Activated naive CD8-positive, alpha-beta T cell treated with anti-CD3 and anti-CD28 coated beads, Interleukin-2, amount 10 ng/mL, durations not matched to agents 7 days and 5 days (primary cell): Measurements from ENCODE around the gene PLPP2. TPM values are rescaled to one million over a fixed set of nuclear protein-coding genes. Genes with fewer than 3 reads are reported as not detected.
"Not testable (repeated sequence)": the region's sequence is repeated elsewhere in the genome, so short reads cannot be mapped to it uniquely, and the experiment has no call there.

Experiments used
- ATAC-seq: fragments of 150-1000 bp; cut with Tn5 transposase; one replicate; pipeline ENCODE4 v1.10.0; 2021; ENCODE audit warnings: low read depth, moderate library complexity
- POLR2A ChIA-PET: fragments of 350-600 bp; sonication (Branson Sonifier 250); formaldehyde crosslinking; loops from one replicate; lab custom pipeline; 2021; ENCODE audit warnings: antibody characterized with exemption; lab: Charles Lee
- DNase-seq: peaks from one replicate; pipeline ENCODE4 v3.0.0; 2021
- H3K27ac Mint-ChIP-seq: one replicate; pipeline ENCODE4 v1.8.0; 2022; ENCODE audit warnings: mild to moderate bottlenecking, mixed read lengths
- H3K27me3 Mint-ChIP-seq: one replicate; pipeline ENCODE4 v1.8.0; 2022; ENCODE audit warnings: mild to moderate bottlenecking, moderate library complexity, mixed read lengths
- H3K36me3 Mint-ChIP-seq: one replicate; pipeline ENCODE4 v1.8.0; 2021; ENCODE audit warnings: mild to moderate bottlenecking, mixed read lengths
- H3K4me1 Mint-ChIP-seq: one replicate; pipeline ENCODE4 v1.8.0; 2021; ENCODE audit warnings: mixed read lengths
- H3K4me3 Mint-ChIP-seq: one replicate; pipeline ENCODE4 v1.8.0; 2022; ENCODE audit warnings: mild to moderate bottlenecking, moderate library complexity, mixed read lengths
- H3K9me3 Mint-ChIP-seq: one replicate; pipeline ENCODE4 v1.8.0; 2021; ENCODE audit warnings: mixed read lengths
- total RNA-seq, 2 experiments: library from RNA; stranded (reverse); gene quantifications; one replicate each; pipeline ENCODE4 v1.2.3, GENCODE V29; 2021

The PLPP2 gene
- total RNA-seq, 2 experiments from 2014 or later = not detected

- H3K4me1 Mint-ChIP-seq, POLR2A ChIA-PET, ATAC-seq, H3K27ac Mint-ChIP-seq, H3K9me3 Mint-ChIP-seq, H3K4me3 Mint-ChIP-seq, H3K36me3 Mint-ChIP-seq, DNase-seq: not testable (repeated sequence)
- H3K27me3 Mint-ChIP-seq = peaks cover 24% of the 10 kb centered on the region
Observed at GRCh38 chr19:252421-253186, 38.6 kb downstream of the PLPP2 start.

- Mint-ChIP-seq H3K9me3 (no peaks in the 10 kb centered on the region), H3K4me1 (no peaks in the 10 kb centered on the region), H3K36me3 (no peaks in the 10 kb centered on the region), H3K27me3 (peaks cover 2% of the 10 kb centered on the region), H3K27ac (no peak overlapping the region), H3K4me3 (no peak overlapping the region)
- DNase-seq = peak; percentile 52
- no peak for ATAC-seq
- POLR2A ChIA-PET = no interaction called here
Observed at GRCh38 chr19:246551-246950, 44.7 kb downstream of the PLPP2 start.

- H3K4me3 Mint-ChIP-seq, H3K27ac Mint-ChIP-seq, ATAC-seq, H3K4me1 Mint-ChIP-seq, DNase-seq, H3K36me3 Mint-ChIP-seq, POLR2A ChIA-PET, H3K9me3 Mint-ChIP-seq, H3K27me3 Mint-ChIP-seq: not testable (repeated sequence)
Observed at GRCh38 chr19:245900-246299, 45.3 kb downstream of the PLPP2 start.

GRCh38 chr19:245457-245856 is 45.7 kb downstream of the PLPP2 start:
- no peak for DNase-seq
- POLR2A ChIA-PET = no interaction called here
- H3K36me3 Mint-ChIP-seq = no peaks in the 10 kb centered on the region
- H3K4me1 Mint-ChIP-seq = no peaks in the 10 kb centered on the region
- H3K27me3 Mint-ChIP-seq = no peaks in the 10 kb centered on the region
- H3K27ac Mint-ChIP-seq = no peak overlapping the region
- H3K9me3 Mint-ChIP-seq = no peaks in the 10 kb centered on the region
- no peak for ATAC-seq
- H3K4me3 Mint-ChIP-seq = no peak overlapping the region

Other genes starting within 250 kb of the PLPP2 start
- gene OR4F17, start 184.3 kb downstream of the PLPP2 start, total RNA-seq = not detected
- 10 to 100 TPM; 23.4 to 24.9 TPM for gene MIER2, start 53.4 kb upstream of the PLPP2 start, total RNA-seq
- gene C2CD4C, start 117.7 kb upstream of the PLPP2 start, total RNA-seq = not detected
- gene SHC2, start 169.6 kb upstream of the PLPP2 start, total RNA-seq = under 1 TPM; 0.40 to 0.53 TPM
- 1 to 10 TPM in 1 of 2 experiments, under 1 TPM in 1; 0.44 to 1.0 TPM for gene MADCAM1, start 205.1 kb upstream of the PLPP2 start, total RNA-seq
- 10 to 100 TPM; 27.0 to 27.2 TPM for gene TPGS1, start 216.1 kb upstream of the PLPP2 start, total RNA-seq
- gene CDC34, start 240.4 kb upstream of the PLPP2 start, total RNA-seq = 10 to 100 TPM; 49.2 to 51.5 TPM